ENCODE measurements around the gene MGRN1. TPM values are rescaled to one million over a fixed set of nuclear protein-coding genes. Genes with fewer than 3 reads are reported as not detected.
"Not testable (repeated sequence)": the region's sequence is repeated elsewhere in the genome, so short reads cannot be mapped to it uniquely, and the experiment has no call there.

MGRN1 gene
- total RNA-seq, 1 donor from 2014 or later: 45.3 TPM

DNA sequence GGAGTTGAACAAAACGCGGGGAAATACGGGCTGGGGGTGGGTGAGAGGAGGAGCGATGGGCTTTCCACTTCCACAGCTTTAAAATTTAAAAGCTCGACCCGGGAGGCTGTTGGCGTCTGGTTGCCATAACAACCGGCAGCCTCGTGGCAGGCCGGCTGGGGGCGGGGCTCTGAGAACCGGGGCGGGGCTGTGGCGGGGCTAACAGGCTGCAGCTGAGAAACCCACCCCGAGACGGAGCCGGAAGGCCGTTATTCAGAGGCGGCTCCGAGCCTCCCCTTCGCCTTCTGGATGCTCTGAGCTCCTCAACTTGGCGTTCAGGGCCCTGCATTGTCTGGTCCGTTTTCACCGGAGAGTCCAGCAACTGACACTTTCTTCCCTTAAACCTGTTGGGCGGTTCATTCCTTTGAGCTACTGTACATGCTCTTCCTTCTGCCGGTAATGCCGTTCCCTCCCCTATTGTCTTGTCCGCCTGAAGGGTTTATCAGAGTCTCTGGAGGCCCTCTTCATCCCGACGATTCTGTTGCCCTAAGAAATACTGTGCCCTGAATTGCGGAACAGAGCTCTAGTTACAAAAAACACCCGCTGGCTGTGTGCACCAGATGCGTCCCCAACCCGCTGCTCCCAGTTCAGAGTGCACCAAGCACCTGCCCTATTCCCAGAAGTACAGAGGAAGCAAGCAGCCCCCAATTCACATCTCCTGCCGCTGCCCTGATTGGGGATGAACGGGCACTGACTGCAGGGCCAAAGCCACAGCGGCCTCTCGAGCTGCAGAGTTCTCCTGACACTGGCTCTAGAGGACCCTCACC is 110.3 kb downstream of the MGRN1 start:
- intact Hi-C loops (cut with DNase I): loop anchor here (2.0 to 10.0 kb wide), 4 partner anchors 34 to 220 kb away; partner anchors contain the start of genes GLYR1, ROGDI, SEC14L5 and UBN1

DNA sequence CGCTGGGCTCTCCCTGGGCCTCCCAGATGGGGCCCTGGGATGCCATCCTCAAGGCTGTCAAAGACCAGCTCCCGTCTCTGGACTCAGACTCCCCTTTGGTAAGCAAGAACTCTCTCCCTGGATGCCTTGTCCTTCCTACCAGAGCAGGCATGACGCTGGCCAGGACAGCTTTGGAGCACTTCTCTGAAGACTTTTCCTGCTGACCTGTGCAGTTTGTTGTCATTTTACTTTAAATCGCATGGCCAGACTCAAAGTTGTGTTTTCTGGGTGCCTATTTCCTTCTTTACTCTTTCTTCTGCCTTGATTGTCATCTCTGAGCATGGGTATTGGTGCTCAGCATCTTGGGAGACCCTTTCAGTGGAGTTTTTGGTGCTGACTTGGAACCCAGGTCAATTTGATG is 111.9 kb downstream of the MGRN1 start:
- intact Hi-C loops (cut with DNase I): loop anchor here (10.0 kb wide), 3 partner anchors 68 to 218 kb away; partner anchors contain the start of genes GLYR1, ROGDI, SEC14L5 and UBN1
- no peak for DNase-seq (ENCODE audit: low spot score)

More for the DNA sequence above, 110.3 kb downstream of the MGRN1 start:
- DNase-seq (ENCODE audit: low spot score): peak; percentile 93

DNA sequence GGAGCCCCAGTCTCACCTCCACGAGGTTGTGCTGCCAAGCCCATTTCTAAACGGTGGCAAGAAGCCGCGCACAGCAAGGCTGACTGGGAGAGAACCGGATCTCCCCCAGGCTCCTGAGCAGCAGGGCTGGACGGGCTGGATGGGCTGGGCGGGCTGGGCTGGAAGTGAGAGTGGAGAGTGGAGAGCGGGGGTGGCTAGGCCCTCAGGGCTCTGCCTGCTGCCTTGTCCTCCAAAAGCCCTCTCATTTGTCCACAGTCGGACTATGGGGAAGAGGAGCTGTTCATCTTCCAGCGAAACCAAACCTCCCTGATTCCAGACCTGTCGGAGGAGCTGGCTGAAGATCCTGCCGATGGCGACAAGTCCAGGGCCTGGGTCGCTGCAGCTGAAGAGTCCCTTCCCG is 112.9 kb downstream of the MGRN1 start:
- intact Hi-C loops (cut with DNase I): loop anchor here (10.0 kb wide), 3 partner anchors 67 to 217 kb away; partner anchors contain the start of genes GLYR1, ROGDI, SEC14L5 and UBN1
- no peak for DNase-seq (ENCODE audit: low spot score)

DNA sequence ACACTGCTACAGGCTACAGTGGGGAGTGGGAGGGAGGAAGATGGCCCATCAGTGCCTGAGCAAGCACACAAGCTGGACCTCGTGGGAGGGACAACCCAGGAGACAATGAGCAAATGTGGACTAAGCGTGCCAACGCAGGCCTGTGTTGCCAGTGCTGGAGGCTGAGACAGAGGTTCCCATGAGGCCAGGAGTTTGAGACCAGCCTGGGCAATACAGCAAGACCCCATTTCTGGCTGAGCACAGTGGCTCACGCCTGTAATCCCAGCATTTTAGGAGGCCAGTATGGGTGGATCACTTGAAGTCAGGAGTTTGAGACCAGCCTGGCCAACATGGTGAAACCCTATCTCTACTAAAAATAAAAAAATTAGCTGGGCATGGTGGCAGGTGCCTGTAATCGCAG is 113.7 kb downstream of the MGRN1 start:
- DNase-seq (ENCODE audit: low spot score): not testable (repeated sequence)
- intact Hi-C loops (cut with DNase I): loop anchor here (10.0 kb wide), 3 partner anchors 66 to 216 kb away; partner anchors contain the start of genes GLYR1, ROGDI, SEC14L5 and UBN1

Small RNA genes lying within 50 kb of the gene (microRNA-seq; reads per million reads assigned to microRNA genes)
- gene MIR6769A: not detected

Other genes with a start within 250 kb of the MGRN1 start
- 11.9 TPM for gene CORO7, start 208.2 kb upstream of the MGRN1 start, total RNA-seq
- gene DNAJA3, start 199.0 kb upstream of the MGRN1 start, total RNA-seq: 50.7 TPM
- 7.3 TPM for gene NMRAL1, start 150.2 kb upstream of the MGRN1 start, total RNA-seq
- 69.1 TPM for gene HMOX2, start 148.4 kb upstream of the MGRN1 start, total RNA-seq
- 42.1 TPM for gene CDIP1, start 86.1 kb upstream of the MGRN1 start, total RNA-seq
- 0.11 TPM for gene C16orf96, start 68.5 kb upstream of the MGRN1 start, total RNA-seq
- 25.1 TPM for gene UBALD1, start 9.9 kb upstream of the MGRN1 start, total RNA-seq
- 43.7 TPM for gene NUDT16L1, start 68.7 kb downstream of the MGRN1 start, total RNA-seq
- 9.9 TPM for gene ANKS3, start 109.4 kb downstream of the MGRN1 start, total RNA-seq
- gene DNAAF8, start 109.7 kb downstream of the MGRN1 start, total RNA-seq: 0.65 TPM
- gene ZNF500, start 142.3 kb downstream of the MGRN1 start, total RNA-seq: 7.2 TPM
- not detected for gene SEPTIN12, start 163.5 kb downstream of the MGRN1 start, total RNA-seq
- gene SMIM22, start 170.5 kb downstream of the MGRN1 start, total RNA-seq: not detected
- 69.9 TPM for gene ROGDI, start 177.8 kb downstream of the MGRN1 start, total RNA-seq
- 64.9 TPM for gene GLYR1, start 222.5 kb downstream of the MGRN1 start, total RNA-seq
- gene UBN1, start 222.7 kb downstream of the MGRN1 start, total RNA-seq: 23.6 TPM

All from cardiac septum (tissue), 1 donor.